Glomerular endothelial cell (primary cell): ENCODE data around the gene ZCCHC12. TPM values are rescaled to one million over a fixed set of nuclear protein-coding genes. Genes with fewer than 3 reads are reported as not detected.
"Not testable (repeated sequence)": the region's sequence is repeated elsewhere in the genome, so short reads cannot be mapped to it uniquely, and the experiment has no call there.

ENCODE experiments used
- DNase-seq: peaks from one replicate; pipeline ENCODE4 v3.0.0-alpha.2; 2011; ENCODE audit warnings: low read depth, low spot score; ENCODE audit errors: extremely low read depth
- total RNA-seq: library from RNA; depleted of rRNA; stranded (reverse); fragments of >200 nt; gene quantifications from 2 replicates; pipeline ENCODE4 v1.2.3, GENCODE V29; 2015

ZCCHC12 gene
- 0.29 TPM in 1 of 2 replicates, not detected in the other for total RNA-seq

DNA sequence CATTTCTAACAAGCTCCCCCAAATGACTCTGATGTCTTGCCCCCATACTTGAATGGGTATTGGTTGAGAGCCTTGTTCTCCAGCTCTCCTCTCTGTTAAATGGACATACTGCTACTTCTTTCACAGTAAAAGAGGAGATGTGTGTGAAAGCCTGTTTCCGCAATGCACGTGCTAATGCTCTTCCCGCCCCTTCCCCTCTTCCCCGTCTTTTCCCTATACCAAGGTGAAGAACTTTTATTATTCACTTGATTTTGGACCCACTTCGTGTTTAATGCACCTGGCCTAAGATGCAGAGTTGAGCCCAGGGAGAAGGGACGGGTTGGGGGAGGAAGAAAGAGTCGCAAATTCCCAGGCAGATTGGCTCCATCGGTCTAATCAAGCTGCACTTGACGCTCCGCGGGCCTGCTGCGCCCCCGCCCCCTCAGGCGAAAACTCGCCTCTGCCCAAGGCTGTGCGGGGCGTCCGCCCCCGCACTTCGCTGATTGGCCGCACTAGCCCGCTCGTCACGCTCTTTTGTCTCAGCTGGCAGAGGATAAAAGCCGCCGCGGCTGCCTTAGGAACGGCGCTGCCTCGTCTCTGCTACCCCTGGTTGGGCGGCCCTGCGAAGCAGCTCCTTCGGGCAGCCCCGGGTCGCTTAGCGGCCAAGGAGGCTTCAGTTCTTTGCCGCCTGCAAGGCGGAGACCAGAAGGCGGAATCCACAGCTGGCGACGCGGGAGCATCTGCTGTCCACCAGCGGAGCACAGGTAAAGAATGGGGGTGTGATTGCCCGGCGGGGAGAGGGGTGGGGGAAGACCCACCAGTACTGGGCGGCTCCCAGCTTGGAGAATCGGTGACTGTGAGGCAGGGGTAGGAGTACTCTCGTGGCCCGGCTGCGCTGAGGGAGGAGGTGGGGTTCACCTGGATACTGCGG is at the start of gene ZCCHC12:
Gene ZCCHC12, plus strand, starts transcription at position 562 of the 910 bp plus-strand sequence. CDS start 1,421 bp downstream, outside the sequence.
- DNase-seq: no peak

DNA sequence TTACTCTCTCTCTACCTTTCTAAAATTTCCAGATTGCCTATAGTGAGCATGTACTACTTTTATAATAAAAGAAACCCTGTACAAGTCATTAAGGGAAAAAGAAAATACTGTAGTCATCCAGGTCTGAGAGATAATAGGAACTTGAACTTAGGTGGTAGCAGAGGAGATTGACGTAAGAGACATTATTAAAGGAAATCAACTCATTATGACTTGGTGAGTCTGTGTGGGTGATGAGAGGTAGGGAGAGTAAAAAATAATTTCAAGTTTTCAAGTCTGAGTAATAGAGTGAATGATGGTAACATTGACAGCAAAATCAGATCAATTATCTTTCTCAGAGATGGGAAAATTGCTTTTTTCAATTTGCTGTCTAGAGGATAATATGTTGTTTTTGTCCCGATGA is 44.0 kb upstream of the ZCCHC12 start:
- no peak for DNase-seq

DNA sequence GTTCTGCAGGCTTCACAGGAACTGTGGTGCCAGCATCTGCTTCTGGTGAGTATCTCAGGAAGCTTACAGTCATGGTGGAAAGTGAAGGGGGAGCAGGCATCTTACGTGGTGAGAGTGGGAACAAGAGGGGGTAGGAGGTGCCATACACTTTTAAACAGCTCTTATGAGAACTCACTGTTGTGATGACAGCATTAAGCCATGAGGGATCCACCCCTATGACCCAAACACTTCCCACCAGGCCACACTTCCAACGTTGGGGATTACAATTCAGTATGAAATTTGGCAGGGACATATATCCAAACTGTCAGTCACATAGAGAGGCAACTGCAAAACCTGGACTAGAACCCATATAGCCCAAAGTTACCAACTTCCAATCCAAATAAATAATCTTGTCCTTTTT is 43.1 kb upstream of the ZCCHC12 start:
- DNase-seq: no peak

DNA sequence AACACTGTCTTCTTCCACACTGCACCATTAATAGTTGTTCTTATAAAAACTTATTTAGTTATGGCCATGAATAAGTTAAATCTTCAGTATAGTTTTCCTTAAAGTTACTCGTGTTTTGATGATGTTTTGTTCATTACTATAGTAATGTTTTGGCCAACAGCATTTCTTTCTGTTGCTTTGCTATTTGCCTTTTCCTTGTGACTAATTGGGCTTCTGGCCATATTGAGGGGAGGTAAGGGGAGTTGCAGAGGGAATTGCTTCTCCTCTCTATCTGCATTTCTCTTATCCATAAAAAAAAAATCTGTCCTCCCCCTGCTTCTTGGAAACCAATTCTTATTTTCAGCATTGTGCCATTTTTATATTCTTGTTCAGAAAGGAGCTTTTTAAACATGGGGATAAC is 42.7 kb upstream of the ZCCHC12 start:
- DNase-seq: no peak

DNA sequence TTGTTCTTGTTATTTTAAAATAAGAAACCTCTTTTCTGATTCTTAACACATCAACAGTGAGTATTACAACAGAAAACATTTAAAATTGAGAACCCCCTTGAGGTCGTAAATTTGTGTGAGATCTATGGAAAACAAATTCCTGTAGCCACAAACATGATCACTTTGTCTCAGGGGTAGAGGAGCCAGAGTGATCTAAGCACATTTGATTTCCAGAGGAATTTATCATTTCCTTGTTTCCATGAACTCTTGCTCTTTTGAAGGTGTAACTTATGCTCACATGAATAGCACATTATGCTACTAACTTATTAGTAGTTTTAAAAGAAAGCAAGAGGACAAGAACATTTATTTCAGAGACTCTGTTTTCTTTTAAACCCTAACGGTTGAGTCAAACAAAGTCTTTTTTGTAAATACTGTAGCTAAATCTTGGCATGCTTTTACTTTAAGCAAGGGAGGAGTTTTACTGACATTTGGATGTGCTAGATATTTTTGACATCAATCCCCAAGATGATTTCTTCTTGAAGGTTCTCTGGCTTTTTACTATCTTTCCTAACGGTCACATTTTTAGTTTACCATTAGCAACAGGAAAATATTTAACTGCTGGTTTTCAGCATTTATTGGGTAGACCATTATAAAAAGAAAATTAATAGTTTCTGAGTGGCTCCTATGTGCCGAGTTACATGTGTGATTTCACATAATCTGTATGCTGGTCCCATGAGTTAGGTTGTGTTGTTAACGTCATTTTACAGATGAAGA is 27.9 kb upstream of the ZCCHC12 start:
- DNase-seq: no peak

DNA sequence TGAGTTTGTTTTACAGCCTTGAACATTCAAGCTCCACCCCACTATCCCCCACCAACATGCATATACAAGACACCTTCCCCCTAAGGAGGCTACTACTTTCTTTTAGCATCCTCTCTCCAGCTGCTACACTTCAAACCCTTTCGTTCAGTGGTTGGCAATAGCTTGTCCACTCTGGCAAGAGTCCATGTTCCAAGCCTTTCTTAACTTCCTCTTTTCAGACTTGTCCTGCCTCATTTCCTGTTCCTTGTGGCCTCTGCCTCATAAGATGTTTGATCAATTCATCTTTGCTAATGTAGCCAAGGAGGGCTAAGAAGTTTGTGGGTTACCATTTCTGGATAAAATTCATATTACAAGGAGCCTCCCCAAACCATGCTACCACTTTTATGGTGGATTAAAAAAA is 20.8 kb upstream of the ZCCHC12 start:
- DNase-seq: no peak

DNA sequence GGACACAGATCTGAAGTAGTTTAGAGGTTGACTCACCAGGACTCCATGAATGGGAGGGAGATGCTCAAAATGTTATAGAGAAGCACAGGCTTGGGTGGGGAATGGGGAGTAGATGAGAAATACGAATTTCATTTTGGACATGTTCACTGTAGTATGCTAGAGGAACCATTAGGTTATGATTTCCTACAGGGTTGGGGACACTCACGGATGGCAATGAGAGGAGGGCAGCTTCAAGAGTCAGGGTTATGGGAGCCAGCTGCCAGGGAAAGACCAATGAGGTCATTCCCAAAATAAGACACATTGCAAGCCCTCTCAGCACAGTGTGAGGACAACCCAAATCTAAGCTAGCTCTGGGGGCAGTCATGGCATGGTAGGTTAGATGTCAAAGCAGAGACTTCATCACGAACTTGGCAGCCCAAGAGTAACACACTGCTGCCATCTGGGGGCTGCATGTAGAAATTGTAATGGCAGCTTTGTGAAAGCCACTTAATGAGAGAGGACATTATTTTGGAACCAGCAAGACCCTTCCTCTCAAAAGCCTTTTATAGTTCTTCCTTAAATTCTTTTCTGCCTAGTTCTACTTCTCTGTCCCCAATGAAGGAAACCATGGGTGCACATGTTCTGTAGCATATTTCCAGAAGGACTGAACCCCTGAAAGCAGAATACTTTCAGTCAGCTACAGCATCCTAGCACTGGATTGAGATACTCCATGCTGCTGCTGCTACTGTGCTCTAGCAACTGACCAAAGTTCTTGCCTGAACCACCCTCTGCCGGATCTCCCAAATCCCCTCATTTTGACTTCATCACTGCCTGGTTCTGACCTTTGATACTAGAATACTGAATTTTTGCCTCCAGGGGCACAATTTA is 16.2 kb upstream of the ZCCHC12 start:
- no peak for DNase-seq

DNA sequence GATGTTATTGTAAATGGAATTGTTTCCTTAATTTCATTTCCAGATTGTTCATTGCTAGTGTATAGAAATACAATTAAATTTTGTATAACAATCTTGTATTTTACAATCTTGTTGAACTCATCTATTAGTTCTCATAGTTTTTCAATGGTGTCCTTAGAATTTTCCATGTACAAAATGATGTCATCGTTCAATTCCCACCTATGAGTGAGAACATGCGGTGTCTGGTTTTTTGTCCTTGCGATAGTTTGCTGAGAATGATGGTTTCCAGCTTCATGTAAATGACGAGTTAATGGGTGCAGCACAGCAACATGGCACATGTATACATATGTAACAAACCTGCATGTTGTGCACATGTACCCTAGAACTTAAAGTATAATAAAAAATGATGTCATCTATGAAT is 6.4 kb upstream of the ZCCHC12 start:
- DNase-seq: not testable (repeated sequence)

DNA sequence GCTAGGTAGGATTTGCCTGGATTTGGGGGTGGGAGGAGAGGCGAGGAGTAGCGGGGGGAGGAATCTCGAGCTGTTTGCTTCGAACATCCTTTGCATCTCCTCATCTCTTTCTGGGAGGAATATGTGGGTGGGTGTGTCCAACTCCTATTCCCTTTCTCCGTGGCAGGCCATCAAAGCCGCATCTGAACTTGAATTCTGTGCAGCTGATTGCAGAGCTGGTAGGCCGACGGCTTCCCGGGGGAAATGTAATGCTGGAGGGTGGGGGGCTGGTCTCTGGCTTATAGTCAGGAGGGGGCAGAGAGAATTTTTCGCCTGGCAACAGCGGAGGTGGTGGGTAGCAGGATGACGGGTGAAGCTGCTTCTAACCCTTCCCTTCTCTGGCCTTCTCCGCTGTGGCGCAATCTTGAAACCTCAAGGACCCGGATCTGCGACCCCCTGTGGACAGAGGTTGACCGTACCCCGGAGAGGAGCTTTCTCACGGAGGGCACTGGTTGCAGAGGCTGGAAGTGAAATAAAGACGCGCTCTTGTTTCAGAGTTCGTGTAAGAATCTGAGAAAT is 628 bp downstream of the ZCCHC12 start:
- no peak for DNase-seq

DNA sequence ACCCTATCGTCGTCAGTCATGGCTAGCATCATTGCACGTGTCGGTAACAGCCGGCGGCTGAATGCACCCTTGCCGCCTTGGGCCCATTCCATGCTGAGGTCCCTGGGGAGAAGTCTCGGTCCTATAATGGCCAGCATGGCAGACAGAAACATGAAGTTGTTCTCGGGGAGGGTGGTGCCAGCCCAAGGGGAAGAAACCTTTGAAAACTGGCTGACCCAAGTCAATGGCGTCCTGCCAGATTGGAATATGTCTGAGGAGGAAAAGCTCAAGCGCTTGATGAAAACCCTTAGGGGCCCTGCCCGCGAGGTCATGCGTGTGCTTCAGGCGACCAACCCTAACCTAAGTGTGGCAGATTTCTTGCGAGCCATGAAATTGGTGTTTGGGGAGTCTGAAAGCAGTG is 1.6 kb downstream of the ZCCHC12 start:
- DNase-seq: no peak

DNA sequence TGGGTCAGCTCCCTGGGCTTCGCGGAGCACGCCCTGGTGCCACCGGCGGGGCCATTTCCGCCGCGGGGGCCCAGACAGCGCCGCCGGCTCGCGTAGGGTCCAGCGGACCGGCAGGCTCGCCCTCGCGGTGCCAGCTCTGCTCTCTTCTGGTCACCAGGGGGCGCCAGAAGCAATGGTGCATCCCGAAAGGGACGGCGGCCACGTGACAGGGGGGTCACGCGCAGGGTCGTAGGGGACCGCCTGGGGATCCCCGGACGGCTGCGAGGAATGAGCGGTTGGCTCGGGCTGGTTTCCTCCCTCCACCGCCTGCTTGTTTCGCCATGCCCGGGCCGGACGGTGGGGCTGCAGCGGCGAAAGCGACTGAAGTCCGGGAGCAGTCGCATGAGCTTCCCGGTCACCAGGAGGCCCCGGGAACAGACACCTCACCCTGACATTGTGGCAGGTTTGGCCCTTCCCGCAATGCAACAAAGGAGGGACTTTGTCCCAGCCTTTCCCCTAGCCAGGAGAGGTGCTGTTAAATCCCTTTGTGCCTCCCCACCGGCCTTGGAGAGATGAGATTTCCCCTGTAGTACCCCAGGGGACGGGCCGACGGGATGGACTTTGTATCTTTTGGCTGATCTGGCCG is 15.8 kb downstream of the ZCCHC12 start:
- no peak for DNase-seq

DNA sequence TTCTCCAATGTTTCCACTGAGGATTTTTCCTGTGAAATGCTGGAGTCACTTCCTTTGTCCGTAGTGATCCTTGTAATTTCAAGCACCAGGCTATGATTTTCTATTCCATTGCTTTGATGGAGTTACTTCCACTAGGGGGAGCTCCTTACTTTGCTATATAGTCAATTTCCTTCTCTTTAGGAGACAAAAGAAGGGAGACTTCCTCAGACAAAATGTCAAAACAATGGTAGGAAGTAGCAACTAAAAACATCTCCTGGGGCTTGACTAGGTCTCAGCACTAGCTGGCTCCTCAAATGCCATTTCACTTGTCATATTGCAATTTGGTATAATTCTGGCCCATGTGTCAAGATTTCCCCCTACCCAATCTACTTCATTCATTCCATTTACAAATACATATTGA is 24.1 kb downstream of the ZCCHC12 start:
- peak; percentile 41 for DNase-seq

DNA sequence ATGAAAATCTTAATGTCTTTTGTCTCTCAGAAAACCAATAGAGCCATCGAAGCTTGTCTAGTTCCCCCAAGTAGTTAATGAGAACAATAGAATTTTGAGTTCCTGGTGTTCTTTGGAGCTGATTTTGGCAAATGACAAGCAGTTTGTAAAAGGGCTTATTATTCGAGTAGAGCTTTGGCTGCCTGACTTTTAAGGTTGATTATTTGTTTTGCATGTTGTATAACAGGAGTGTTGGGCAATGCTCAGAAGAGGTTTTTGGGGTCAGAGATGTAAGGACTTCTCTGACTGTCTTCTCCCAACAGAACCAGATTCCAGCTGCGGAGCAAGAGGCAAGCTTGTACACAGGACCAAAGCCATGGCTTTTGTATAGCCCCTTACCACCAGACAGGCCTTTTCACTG is 30.0 kb downstream of the ZCCHC12 start:
- no peak for DNase-seq

DNA sequence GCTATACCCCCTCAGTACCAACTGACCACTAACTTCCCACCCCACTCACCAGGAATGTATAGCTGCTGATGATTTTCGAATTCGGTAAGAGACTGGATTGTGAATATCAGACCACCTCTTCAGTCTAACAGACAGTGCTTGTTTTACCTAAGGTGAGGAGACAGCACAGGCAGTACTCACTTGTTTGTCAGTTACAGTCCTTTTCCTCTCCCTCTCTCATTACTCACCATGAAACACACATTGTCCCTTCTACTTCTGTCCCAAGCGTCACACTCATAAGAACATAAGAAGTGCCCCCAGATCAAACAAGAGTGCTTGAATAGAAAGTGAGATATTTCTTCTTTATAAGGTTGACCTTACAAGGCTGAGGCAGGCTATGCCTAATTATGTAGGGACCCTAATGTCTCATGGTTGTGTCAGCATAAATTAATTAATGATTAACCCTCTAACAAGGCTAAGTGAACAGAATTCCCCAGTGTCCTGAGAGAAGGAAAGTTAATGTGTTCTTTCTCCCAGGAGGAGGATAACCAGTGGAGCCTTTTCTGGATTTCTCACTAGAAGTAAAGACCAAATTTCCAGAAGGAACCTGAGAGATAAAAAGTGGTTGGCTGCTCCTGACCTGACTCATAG is 32.2 kb downstream of the ZCCHC12 start:
- DNase-seq: no peak

DNA sequence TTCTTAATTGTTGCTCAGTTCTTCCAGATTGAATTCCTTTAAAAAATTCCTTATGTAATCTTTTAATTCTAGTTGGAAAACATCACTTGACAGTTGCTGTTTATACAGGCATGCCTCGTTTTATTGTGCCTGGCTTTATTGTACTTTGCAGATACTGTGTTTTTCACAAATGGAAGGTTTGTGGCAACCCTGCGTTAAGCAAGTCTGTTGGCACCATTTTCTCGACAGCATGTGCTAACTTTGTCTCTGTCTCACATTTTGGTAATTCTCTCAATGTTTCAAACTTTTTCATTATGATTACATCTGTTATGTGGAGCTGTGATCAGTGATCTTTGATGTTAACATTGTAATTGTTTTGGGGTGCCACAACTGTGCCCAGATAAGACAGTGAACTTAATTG is 33.4 kb downstream of the ZCCHC12 start:
- DNase-seq: no peak

DNA sequence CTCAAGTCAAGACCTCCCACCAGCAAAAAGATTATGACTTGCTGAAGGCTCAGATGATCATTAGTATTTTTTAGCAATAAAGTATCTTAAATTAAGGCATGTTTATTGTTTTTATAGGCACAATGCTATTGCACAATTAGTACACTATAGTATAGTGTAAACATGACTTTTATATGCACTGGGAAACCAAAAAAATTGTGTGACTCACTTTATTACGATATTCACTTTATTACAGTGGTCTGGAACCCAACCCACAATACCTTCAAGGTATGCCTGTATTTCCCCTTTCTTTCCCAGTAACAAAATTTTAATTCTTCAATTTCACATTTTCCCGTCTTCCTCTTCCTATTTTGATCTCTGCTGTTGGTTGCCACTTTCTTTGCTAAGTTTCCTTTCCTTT is 37.7 kb downstream of the ZCCHC12 start:
- DNase-seq: no peak

DNA sequence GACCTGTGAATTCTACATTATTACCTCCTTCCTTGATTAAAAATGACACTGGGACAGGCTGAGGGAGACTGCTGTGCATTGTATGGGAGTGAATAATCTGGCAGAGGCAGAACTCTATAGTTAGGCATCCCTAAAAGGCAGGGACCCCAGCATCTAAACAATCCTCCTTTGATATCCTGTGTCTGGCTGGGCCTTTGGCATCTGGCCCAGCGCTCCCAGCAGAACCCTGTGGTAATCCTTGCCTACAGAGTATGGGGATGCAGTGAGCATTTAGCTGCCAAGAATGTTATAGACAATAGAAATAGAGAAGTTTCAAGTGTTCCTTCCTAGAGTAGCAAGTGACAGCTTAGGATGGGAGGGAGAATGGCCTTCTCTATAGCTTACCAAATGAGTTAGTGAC is 38.5 kb downstream of the ZCCHC12 start:
- no peak for DNase-seq

DNA sequence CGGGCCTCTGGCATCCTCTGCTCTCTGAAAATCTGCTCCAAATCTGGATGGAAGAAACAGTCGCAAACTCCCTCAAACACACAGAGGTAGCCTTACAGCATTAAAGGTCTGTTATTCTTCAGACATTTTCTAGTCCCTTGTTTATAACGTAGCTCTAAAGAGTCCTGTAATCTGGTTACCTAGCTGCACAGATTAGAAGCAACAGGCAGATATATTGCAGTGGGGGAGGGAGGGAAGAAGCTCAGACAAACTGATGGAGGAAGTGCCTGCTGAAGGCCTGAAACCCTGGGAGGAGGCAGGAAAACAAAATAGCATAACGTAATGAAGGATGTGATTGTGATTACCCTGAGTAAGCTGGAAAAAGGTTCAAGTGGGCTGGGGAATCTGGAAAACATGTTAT is 39.4 kb downstream of the ZCCHC12 start:
- DNase-seq: no peak

DNA sequence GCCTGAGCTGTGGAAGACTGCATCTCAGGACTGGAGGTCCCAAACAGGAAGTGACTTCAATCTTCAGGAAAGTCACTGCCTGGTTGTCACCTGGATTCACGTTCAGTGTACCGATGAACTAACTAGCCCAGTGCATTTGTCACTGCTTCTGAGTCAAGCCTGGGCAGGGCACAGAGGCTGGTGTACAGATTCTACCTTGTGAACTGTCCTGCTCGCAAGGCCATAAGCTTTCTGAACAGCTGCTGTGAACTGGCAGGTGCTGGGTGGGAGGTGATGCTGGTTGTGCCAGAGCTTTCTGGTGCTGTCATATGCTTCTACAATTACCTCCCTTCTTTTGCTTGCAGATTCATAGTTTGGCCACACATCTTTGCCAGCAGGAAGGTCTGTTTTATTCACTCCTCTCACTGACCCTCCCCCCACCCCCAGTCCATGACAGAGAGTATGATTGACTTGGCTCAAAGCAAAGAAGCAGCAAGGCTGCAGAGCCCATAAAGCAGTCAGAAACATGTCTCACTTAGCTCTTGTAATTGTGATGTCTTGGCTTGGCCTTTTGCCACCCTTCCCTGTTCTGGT is 40.5 kb downstream of the ZCCHC12 start:
- no peak for DNase-seq
